Measurements from ENCODE around the gene RAPGEF6. TPM values are rescaled to one million over a fixed set of nuclear protein-coding genes. Genes with fewer than 3 reads are reported as not detected.

The RAPGEF6 gene
- total and polyA plus RNA-seq, 9 of the 15 experiments (the other 6 are each of a cell fraction or from before 2014, with no cell fraction given) = 2.7 to 23.4 (median 12.7) TPM

GRCh38 chr5:131635684-131636572 lies 899 bp upstream of the RAPGEF6 start (continued):
- TF ChIP-seq THAP12 (CRISPR knock-in tag; IDR thresholded peaks at IDR 0.05) (no peak), MNT (conservative IDR thresholded peaks at IDR 0.05) (no peak), THRAP3 (IDR thresholded peaks at IDR 0.05; ENCODE audit: borderline replicate concordance) (no peak), SOX6 (IDR thresholded peaks at IDR 0.05) (no peak), MEF2D (tag; conservative IDR thresholded peaks at IDR 0.05; ENCODE audit: low read depth) (no peak), TCF7L2 (IDR thresholded peaks at IDR 0.05; ENCODE audit: low read depth, low read length) (no peak), CHD1 (IDR thresholded peaks at IDR 0.05; ENCODE audit: low read length) (peak; percentile 93), ZNF644 (tag; IDR thresholded peaks at IDR 0.05; ENCODE audit: low read depth) (peak; percentile 68; the same call in 1 of the 2 replicates), PHF8 (IDR thresholded peaks at IDR 0.05; ENCODE audit: borderline replicate concordance, low read length) (peak; percentile 50; the same call in 1 of the 2 replicates), ZNF584 (CRISPR knock-in tag; IDR thresholded peaks at IDR 0.05; ENCODE audit: low read depth) (peak; percentile 57; the same call in 1 of the 2 replicates), HNRNPK (IDR thresholded peaks at IDR 0.05; ENCODE audit: low read depth, low read length, poor library complexity, severe bottlenecking) (no peak), CREB3L1 (IDR thresholded peaks at IDR 0.05; ENCODE audit: borderline replicate concordance, low read depth) (no peak), E2F4 (CRISPR knock-in tag; IDR thresholded peaks at IDR 0.05; ENCODE audit: low read depth) (no peak), ZBTB17 (CRISPR knock-in tag; IDR thresholded peaks at IDR 0.05) (0 out of 2 replicates have a peak, but pooled peaks have one; percentile 32), MXD1 (CRISPR knock-in tag; IDR thresholded peaks at IDR 0.05; ENCODE audit: borderline replicate concordance, poor library complexity, severe bottlenecking) (no peak), ZBTB9 (CRISPR knock-in tag; IDR thresholded peaks at IDR 0.05) (0 out of 2 replicates have a peak, but pooled peaks have one; percentile 17), PTRF (tag; IDR thresholded peaks at IDR 0.05) (no peak)

All from K562 (cell line).